HCT116 (cell line): ENCODE results near the gene UTS2B. TPM values are rescaled to one million over a fixed set of nuclear protein-coding genes. Genes with fewer than 3 reads are reported as not detected.

Source experiments
- ATAC-seq: fragments of 200-7000 bp; cut with Tn5 transposase; 2 replicates; pipeline ENCODE4 v1.9.1; 2020; ENCODE audit warnings: mild to moderate bottlenecking, moderate library complexity
- BruUV-seq: library from RNA; stranded (reverse); fragments of 400-500 nt; replicated peaks from 2 replicates; lab custom pipeline; 2021; lab: Mats Ljungman, UMichigan
- CTCF ChIA-PET: fragments of 300-600 bp; sonication (Branson Sonifier 250); formaldehyde crosslinking; loops from one replicate; lab custom pipeline; 2021; ENCODE audit warnings: antibody characterized with exemption; lab: Charles Lee
- POLR2A ChIA-PET: fragments of 300-600, 350-600 bp; sonication (Branson Sonifier 250); formaldehyde crosslinking; loops from one replicate; lab custom pipeline; 2021; ENCODE audit warnings: antibody characterized with exemption; lab: Charles Lee
- RAD21 ChIA-PET, 2 experiments: fragments of 300-600 bp; sonication (Branson Sonifier 250); formaldehyde crosslinking; loops; one replicate each; lab custom pipeline; 2023; ENCODE audit warnings: low total read pairs in 2 of 2; ENCODE audit not compliant: uncharacterized antibody in 2 of 2, unreplicated experiment in 2 of 2, low non-redundant PET in 1 of 2; lab: Charles Lee
- DNase-seq: peaks from one replicate; pipeline ENCODE4 v3.0.0-alpha.2; 2010; ENCODE audit warnings: low read depth, low spot score
- H2AFZ ChIP-seq: fragments of 200-600 bp; shearing (Covaris generic), sonication (generic); 2 replicates; pipeline ENCODE4 v1.6.1; 2017; ENCODE audit warnings: low read depth, mixed run types, mixed read lengths, antibody characterized with exemption, low read length; ENCODE audit not compliant: poor library complexity, severe bottlenecking
- H3K27ac ChIP-seq: 2 replicates; pipeline ENCODE4 v1.5.1; 2012; ENCODE audit warnings: low read depth, low read length
- H3K27me3 ChIP-seq: fragments of 200-600 bp; sonication (generic); 2 replicates; pipeline ENCODE4 v1.6.1; 2016; ENCODE audit warnings: mixed run types, low read length, mixed read lengths; ENCODE audit not compliant: insufficient read depth
- H3K36me3 ChIP-seq, 2 experiments: fragments of 200-500 bp in 1 of 2; fragments of 200-600 bp in 1 of 2; sonication (Bioruptor generic) in 1 of 2; sonication (generic) in 1 of 2; 2 replicates each; pipeline versions ENCODE4 v1.5.1 to v1.6.1; 2014 to 2016; ENCODE audit warnings: low read length in 2 of 2, inconsistent platforms in 1 of 2, mixed read lengths in 1 of 2, mixed run types in 1 of 2; ENCODE audit not compliant: insufficient read depth in 2 of 2, control insufficient read depth in 1 of 2
- H3K4me1 ChIP-seq, 2 experiments: fragments of 200-600 bp in 1 of 2; sonication (generic) in 1 of 2; 2 replicates each; pipeline versions ENCODE4 v1.5.1 to v1.6.1; 2012 to 2017; ENCODE audit warnings: low read length in 2 of 2, inconsistent platforms in 1 of 2, mild to moderate bottlenecking in 1 of 2, mixed read lengths in 1 of 2, mixed run types in 1 of 2, moderate library complexity in 1 of 2; ENCODE audit not compliant: insufficient read depth in 2 of 2, control insufficient read depth in 1 of 2
- H3K4me2 ChIP-seq: fragments of 200-600 bp; sonication (generic); 2 replicates; pipeline ENCODE4 v1.6.1; 2017; ENCODE audit warnings: mixed run types, low read length, mixed read lengths
- H3K4me3 ChIP-seq, 2 experiments: fragments of 200-600 bp in 1 of 2; sonication (generic) in 1 of 2; replicated peaks in 1 of 2; 2 replicates each; pipeline ENCODE4 v1.5.1; 2011 to 2016; ENCODE audit warnings: low read length in 2 of 2, control low read depth in 1 of 2, low read depth in 1 of 2, mild to moderate bottlenecking in 1 of 2, mixed read lengths in 1 of 2, mixed run types in 1 of 2
- H3K79me2 ChIP-seq: fragments of 200-600 bp; sonication (generic); 2 replicates; pipeline ENCODE4 v1.6.1; 2017; ENCODE audit warnings: mild to moderate bottlenecking, mixed run types, low read length, moderate library complexity, mixed read lengths; ENCODE audit not compliant: insufficient read depth
- H3K9ac ChIP-seq: fragments of 200-600 bp; sonication (generic); 2 replicates; pipeline ENCODE4 v1.6.1; 2016; ENCODE audit warnings: low read length, mixed read lengths
- H3K9me2 ChIP-seq: fragments of 200-600 bp; sonication (generic), shearing (Covaris generic); 2 replicates; pipeline ENCODE4 v1.6.1; 2017; ENCODE audit warnings: mixed run types, mild to moderate bottlenecking, moderate library complexity; ENCODE audit not compliant: insufficient read depth
- H3K9me3 ChIP-seq, 2 experiments: fragments of 200-500 bp in 1 of 2; fragments of 200-600 bp in 1 of 2; sonication (Bioruptor generic) in 1 of 2; sonication (generic) in 1 of 2; 2 replicates each; pipeline ENCODE4 v1.6.1; 2014 to 2017; ENCODE audit warnings: low read length in 2 of 2, mixed read lengths in 2 of 2, inconsistent platforms in 1 of 2, low read depth in 1 of 2, mild to moderate bottlenecking in 1 of 2, mixed run types in 1 of 2, moderate library complexity in 1 of 2; ENCODE audit not compliant: control insufficient read depth in 1 of 2, insufficient read depth in 1 of 2
- H4K20me1 ChIP-seq: fragments of 200-600 bp; sonication (generic), shearing (Covaris generic); 2 replicates; pipeline ENCODE4 v1.6.1; 2017; ENCODE audit warnings: mixed run types, mild to moderate bottlenecking, moderate library complexity; ENCODE audit not compliant: insufficient read depth
- ATF3 ChIP-seq: IDR thresholded peaks from 2 replicates; pipeline ENCODE4 v1.6.1; 2012
- ELF1 ChIP-seq: IDR thresholded peaks from 2 replicates; pipeline ENCODE4 v1.6.1; 2012; ENCODE audit warnings: low read depth, borderline replicate concordance
- FOSL1 ChIP-seq: IDR thresholded peaks from 2 replicates; pipeline ENCODE4 v1.6.1; 2012; ENCODE audit warnings: low read depth
- MAX ChIP-seq: IDR thresholded peaks from 2 replicates; pipeline ENCODE4 v1.6.1; 2012
- REST ChIP-seq: IDR thresholded peaks from 2 replicates; pipeline ENCODE4 v1.6.1; 2012; ENCODE audit warnings: low read depth
- TCF7L2 ChIP-seq: IDR thresholded peaks from 2 replicates; pipeline ENCODE4 v1.7.0; 2011; ENCODE audit warnings: borderline replicate concordance, inconsistent platforms; ENCODE audit not compliant: insufficient read depth, insufficient read length; ENCODE audit errors: extremely low read depth
- ZBTB33 ChIP-seq: IDR thresholded peaks from 2 replicates; pipeline ENCODE4 v1.6.1; 2011; ENCODE audit warnings: mild to moderate bottlenecking, low read length, moderate library complexity; ENCODE audit not compliant: insufficient replicate concordance; ENCODE audit errors: extremely low read depth
- ZNF274 ChIP-seq: fragments of 200-500 bp; sonication (Bioruptor generic); IDR thresholded peaks from 2 replicates; pipeline ENCODE4 v1.6.1; 2014; ENCODE audit warnings: mild to moderate bottlenecking, low read depth, low read length, inconsistent platforms
- intact Hi-C: fragments of 100-400 bp; cut with micrococcal nuclease; formaldehyde crosslinking; loops from 2 replicates; pipeline ENCODE4 v1.10.0; 2022
- total RNA-seq: library from RNA; stranded (reverse); gene quantifications from one replicate; pipeline ENCODE4 v1.2.1, GENCODE V29; 2021; ENCODE audit not compliant: unreplicated experiment

The UTS2B gene
- total RNA-seq, 1 experiment from 2014 or later: 0.59 TPM

GRCh38 chr3:191283400-191283799 is 46.9 kb downstream of the UTS2B start:
- no peaks in the 10 kb centered on the region for H3K79me2 ChIP-seq
- no peak for ATAC-seq
- H3K4me2 ChIP-seq: no peak overlapping the region
- H3K27me3 ChIP-seq: no peaks in the 10 kb centered on the region
- TF ChIP-seq REST (no peak), ELF1 (no peak), ZNF274 (no peak), ATF3 (no peak), FOSL1 (no peak), ZBTB33 (no peak), MAX (no peak), TCF7L2 (no peak)
- H3K4me1 ChIP-seq: peaks cover 0 to 3% of the 10 kb centered on the region in 2 experiments; a peak in 1 of 4 replicates
- ChIA-PET CTCF (no interaction called here), RAD21 (no interaction called here), POLR2A (no interaction called here)
- no TSS peak for BruUV-seq
- no peak overlapping the region for H2AFZ ChIP-seq
- DNase-seq: no peak
- H3K9me2 ChIP-seq: no peaks in the 10 kb centered on the region
- intact Hi-C loops: no loop called here
- H4K20me1 ChIP-seq: no peaks in the 10 kb centered on the region
- no peak overlapping the region for H3K27ac ChIP-seq
- H3K9ac ChIP-seq: no peak overlapping the region
- no peaks in the 10 kb centered on the region for H3K36me3 ChIP-seq
- H3K4me3 ChIP-seq: no peak overlapping the region
- H3K9me3 ChIP-seq: no peaks in the 10 kb centered on the region
